GM12891 (cell line): ENCODE data around the gene LRRC32.

Experiments used
- POLR2A ChIP-seq: IDR thresholded peaks from 2 replicates; pipeline ENCODE4 v1.6.1; 2011; ENCODE audit warnings: low read depth, low read length, control low read depth
- TAF1 ChIP-seq: IDR thresholded peaks from 2 replicates; pipeline ENCODE4 v1.6.1; 2011; ENCODE audit warnings: low read depth, low read length, control low read depth

DNA sequence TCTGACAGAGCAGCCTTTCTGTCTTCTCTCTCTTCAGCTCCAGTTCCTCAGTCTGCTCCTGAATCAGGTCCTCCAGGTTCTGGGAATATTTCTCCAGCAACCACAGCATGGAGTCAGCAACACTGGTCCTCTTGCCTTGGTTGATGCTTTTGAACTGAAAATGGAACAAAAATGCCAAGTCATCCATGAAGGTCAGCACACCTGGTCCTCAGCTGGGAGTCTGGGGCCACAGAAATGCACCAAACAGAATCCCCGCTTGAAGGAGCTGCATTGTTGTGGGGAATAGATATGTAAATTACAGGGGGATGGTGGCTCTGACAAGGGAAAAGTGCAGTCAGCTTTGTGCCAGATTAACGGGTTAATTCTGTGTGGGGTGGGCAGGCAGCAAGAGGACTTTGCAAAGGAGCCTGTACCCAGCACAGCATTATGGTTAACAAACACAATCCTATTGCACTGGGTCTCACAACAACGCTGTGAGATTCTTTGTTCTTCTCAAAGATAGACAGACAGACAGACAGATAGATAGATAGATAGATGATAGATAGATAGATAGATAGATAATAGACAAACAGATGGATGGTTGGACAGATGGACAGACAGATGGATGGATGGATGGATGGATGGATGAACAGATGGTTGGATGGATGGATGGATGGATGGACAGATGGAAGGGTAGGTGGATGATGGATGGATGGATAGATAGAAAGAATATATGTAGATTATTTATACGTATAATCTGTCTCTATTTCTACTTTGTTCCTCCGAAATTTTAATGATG lies 33.8 kb upstream of the LRRC32 start:
- no peak for TF ChIP-seq POLR2A
- TF ChIP-seq TAF1: no peak
